SK-N-SH treated with all-trans-retinoic acid at 6 μM for 48 hours (cell line): Measurements from ENCODE around the gene THSD7A.

Source experiments
- ATAC-seq: fragments of 200-7000 bp; cut with Tn5 transposase; 3 replicates; pipeline ENCODE4 v1.9.1; 2020; ENCODE audit warnings: mild to moderate bottlenecking, moderate library complexity
- ARNTL ChIP-seq: fragments of 450-650 bp; formaldehyde crosslinking; IDR thresholded peaks from 2 replicates; pipeline ENCODE4 v1.5.0; 2020; ENCODE audit warnings: low read depth, mild to moderate bottlenecking, moderate library complexity, borderline replicate concordance
- BACH2 ChIP-seq: fragments of 250-450 bp; sonication (Bioruptor Pico); IDR thresholded peaks from 2 replicates; pipeline ENCODE4 v1.9.0; 2021; ENCODE audit warnings: mild to moderate bottlenecking, borderline replicate concordance
- CREB5 ChIP-seq: fragments of 250-450 bp; sonication (Bioruptor Pico); IDR thresholded peaks from 2 replicates; pipeline ENCODE4 v1.5.1; 2020; ENCODE audit warnings: low read depth, mild to moderate bottlenecking, moderate library complexity
- CSDC2 ChIP-seq: fragments of 250-450 bp; sonication (Bioruptor Pico); IDR thresholded peaks from 2 replicates; pipeline ENCODE4 v1.5.0; 2020; ENCODE audit warnings: mild to moderate bottlenecking, moderate library complexity
- CSRNP3 ChIP-seq: fragments of 250-450 bp; sonication (Bioruptor Pico); IDR thresholded peaks from 2 replicates; pipeline ENCODE4 v1.5.1; 2021; ENCODE audit warnings: mild to moderate bottlenecking, moderate library complexity
- ESRRG ChIP-seq: fragments of 250-450 bp; sonication (Bioruptor Pico); IDR thresholded peaks from 2 replicates; pipeline ENCODE4 v1.6.1; 2021; ENCODE audit warnings: mild to moderate bottlenecking
- GLIS3 ChIP-seq: fragments of 250-450 bp; sonication (Bioruptor Pico); IDR thresholded peaks from 2 replicates; pipeline ENCODE4 v1.5.0; 2020; ENCODE audit warnings: mild to moderate bottlenecking, moderate library complexity
- ISL1 ChIP-seq: fragments of 250-450 bp; sonication (Bioruptor Pico); IDR thresholded peaks from 2 replicates; pipeline ENCODE4 v2.1.2; 2022; ENCODE audit warnings: mild to moderate bottlenecking, moderate library complexity
- PATZ1 ChIP-seq: fragments of 250-450 bp; sonication (Bioruptor Pico); IDR thresholded peaks from 2 replicates; pipeline ENCODE4 v1.8.0; 2020; ENCODE audit warnings: mild to moderate bottlenecking, moderate library complexity, borderline replicate concordance
- POU6F1 ChIP-seq: fragments of 250-450 bp; sonication (Bioruptor Pico); IDR thresholded peaks from 2 replicates; pipeline ENCODE4 v1.8.0; 2021; ENCODE audit warnings: low read depth, mild to moderate bottlenecking, moderate library complexity, borderline replicate concordance
- PPARA ChIP-seq: fragments of 250-450 bp; sonication (Bioruptor Pico); IDR thresholded peaks from 2 replicates; pipeline ENCODE4 v1.5.0; 2020; ENCODE audit warnings: mild to moderate bottlenecking, borderline replicate concordance
- SNAI2 ChIP-seq: fragments of 250-450 bp; sonication (Bioruptor Pico); IDR thresholded peaks from 2 replicates; pipeline ENCODE4 v1.5.0; 2020; ENCODE audit warnings: mild to moderate bottlenecking, moderate library complexity
- TCF4 ChIP-seq: fragments of 250-450 bp; sonication (Bioruptor Pico); IDR thresholded peaks from 2 replicates; pipeline ENCODE4 v1.8.0; 2021; ENCODE audit warnings: mild to moderate bottlenecking, moderate library complexity, borderline replicate concordance
- TSHZ2 ChIP-seq: fragments of 250-450 bp; sonication (Bioruptor Pico); IDR thresholded peaks from 2 replicates; pipeline ENCODE4 v1.5.0; 2020; ENCODE audit warnings: mild to moderate bottlenecking, moderate library complexity
- ZC3H10 ChIP-seq: fragments of 250-450 bp; sonication (Bioruptor Pico); IDR thresholded peaks from 2 replicates; pipeline ENCODE4 v1.5.1; 2021; ENCODE audit warnings: mild to moderate bottlenecking, moderate library complexity
- ZFP3 ChIP-seq: fragments of 250-450 bp; sonication (Bioruptor Pico); IDR thresholded peaks from 2 replicates; pipeline ENCODE4 v1.5.0; 2020; ENCODE audit warnings: mild to moderate bottlenecking, moderate library complexity
- ZFP30 ChIP-seq: fragments of 450-650 bp; formaldehyde crosslinking; IDR thresholded peaks from 2 replicates; pipeline ENCODE4 v1.5.0; 2022; ENCODE audit warnings: mild to moderate bottlenecking, moderate library complexity
- ZNF565 ChIP-seq: fragments of 450-650 bp; formaldehyde crosslinking; conservative IDR thresholded peaks from 2 replicates; pipeline ENCODE4 v1.5.0; 2020; ENCODE audit warnings: low read depth, mild to moderate bottlenecking, moderate library complexity
- ZNF70 ChIP-seq: fragments of 450-650 bp; formaldehyde crosslinking; IDR thresholded peaks from 2 replicates; pipeline ENCODE4 v1.5.0; 2020; ENCODE audit warnings: mild to moderate bottlenecking, moderate library complexity
- ZNF8 ChIP-seq: fragments of 450-650 bp; formaldehyde crosslinking; IDR thresholded peaks from 2 replicates; pipeline ENCODE4 v1.5.0; 2020; ENCODE audit warnings: mild to moderate bottlenecking, moderate library complexity

The THSD7A gene

GRCh38 chr7:11412036-11412435 lies 420.0 kb downstream of the THSD7A start:
- no peak for ATAC-seq
- TF ChIP-seq PATZ1 (no peak), SNAI2 (CRISPR knock-in tag) (no peak), CSDC2 (CRISPR knock-in tag) (no peak), ZNF8 (CRISPR knock-in tag) (no peak), CSRNP3 (CRISPR knock-in tag) (no peak), ZFP3 (no peak), ISL1 (CRISPR knock-in tag) (no peak), ARNTL (no peak), ZNF565 (CRISPR knock-in tag) (no peak), CREB5 (CRISPR knock-in tag) (no peak), TSHZ2 (CRISPR knock-in tag) (no peak), ESRRG (CRISPR knock-in tag) (no peak), BACH2 (CRISPR knock-in tag) (no peak), ZFP30 (CRISPR knock-in tag) (no peak), POU6F1 (CRISPR knock-in tag) (no peak), TCF4 (CRISPR knock-in tag) (no peak)

GRCh38 chr7:11410656-11411644 lies 421.0 kb downstream of the THSD7A start:
- ATAC-seq = no peak
- TF ChIP-seq CREB5 (CRISPR knock-in tag) = no peak
- TF ChIP-seq ZFP30 (CRISPR knock-in tag) = no peak
- TF ChIP-seq ARNTL = no peak
- TF ChIP-seq CSRNP3 (CRISPR knock-in tag) = no peak
- no peak for TF ChIP-seq ZC3H10
- no peak for TF ChIP-seq GLIS3 (CRISPR knock-in tag)
- TF ChIP-seq TSHZ2 (CRISPR knock-in tag) = no peak
- TF ChIP-seq PPARA (CRISPR knock-in tag) = no peak
- TF ChIP-seq ISL1 (CRISPR knock-in tag) = no peak
- TF ChIP-seq ZNF8 (CRISPR knock-in tag) = no peak
- TF ChIP-seq CSDC2 (CRISPR knock-in tag) = no peak
- no peak for TF ChIP-seq ZNF70 (CRISPR knock-in tag)
- TF ChIP-seq BACH2 (CRISPR knock-in tag) = no peak
- no peak for TF ChIP-seq SNAI2 (CRISPR knock-in tag)
